Liver (tissue), 3 donors: ENCODE results near the gene ACTR1A.

ENCODE experiments used
- FOXA1 ChIP-seq: IDR thresholded peaks from 2 replicates; pipeline ENCODE4 v1.6.1; 2016; ENCODE audit warnings: antibody characterized with exemption
- GABPA ChIP-seq, 2 donors: IDR thresholded peaks in 1 of 2; conservative IDR thresholded peaks in 1 of 2; 2 replicates each; pipeline ENCODE4 v1.6.1; 2016; ENCODE audit warnings: antibody characterized with exemption in 2 of 2, mild to moderate bottlenecking in 1 of 2, moderate library complexity in 1 of 2
- HNF4G ChIP-seq: IDR thresholded peaks from 2 replicates; pipeline ENCODE4 v1.6.1; 2016; ENCODE audit warnings: antibody characterized with exemption
- RAD21 ChIP-seq, 2 donors: IDR thresholded peaks; 2 replicates each; pipeline ENCODE4 v1.6.1; 2016; ENCODE audit warnings: antibody characterized with exemption in 2 of 2, mild to moderate bottlenecking in 2 of 2
- TAF1 ChIP-seq: conservative IDR thresholded peaks from 2 replicates; pipeline ENCODE4 v1.6.1; 2016; ENCODE audit warnings: antibody characterized with exemption, mild to moderate bottlenecking
- YY1 ChIP-seq: IDR thresholded peaks from 2 replicates; pipeline ENCODE4 v1.6.1; 2016; ENCODE audit warnings: antibody characterized with exemption, mild to moderate bottlenecking
- TF ChIP-seq, protein P1 (sequence below): fragments of 150-350 bp; IDR thresholded peaks from 2 replicates; pipeline ENCODE4 v1.5.1; 2017; ENCODE audit warnings: improper control_type of control experiment, low read depth, low read length; ENCODE audit not compliant: missing input control
- TF ChIP-seq, protein P2 (sequence below): IDR thresholded peaks from 2 replicates; pipeline ENCODE4 v1.6.1; 2016; ENCODE audit warnings: antibody characterized with exemption
- TF ChIP-seq, protein P3 (sequence below): IDR thresholded peaks from 2 replicates; pipeline ENCODE4 v1.6.1; 2016; ENCODE audit warnings: antibody characterized with exemption, mild to moderate bottlenecking
- TF ChIP-seq, protein P4 (sequence below): IDR thresholded peaks from 2 replicates; pipeline ENCODE4 v1.6.1; 2016; ENCODE audit warnings: antibody characterized with exemption
- donor health status: healthy.
- donor health status: healthy.

DNA sequence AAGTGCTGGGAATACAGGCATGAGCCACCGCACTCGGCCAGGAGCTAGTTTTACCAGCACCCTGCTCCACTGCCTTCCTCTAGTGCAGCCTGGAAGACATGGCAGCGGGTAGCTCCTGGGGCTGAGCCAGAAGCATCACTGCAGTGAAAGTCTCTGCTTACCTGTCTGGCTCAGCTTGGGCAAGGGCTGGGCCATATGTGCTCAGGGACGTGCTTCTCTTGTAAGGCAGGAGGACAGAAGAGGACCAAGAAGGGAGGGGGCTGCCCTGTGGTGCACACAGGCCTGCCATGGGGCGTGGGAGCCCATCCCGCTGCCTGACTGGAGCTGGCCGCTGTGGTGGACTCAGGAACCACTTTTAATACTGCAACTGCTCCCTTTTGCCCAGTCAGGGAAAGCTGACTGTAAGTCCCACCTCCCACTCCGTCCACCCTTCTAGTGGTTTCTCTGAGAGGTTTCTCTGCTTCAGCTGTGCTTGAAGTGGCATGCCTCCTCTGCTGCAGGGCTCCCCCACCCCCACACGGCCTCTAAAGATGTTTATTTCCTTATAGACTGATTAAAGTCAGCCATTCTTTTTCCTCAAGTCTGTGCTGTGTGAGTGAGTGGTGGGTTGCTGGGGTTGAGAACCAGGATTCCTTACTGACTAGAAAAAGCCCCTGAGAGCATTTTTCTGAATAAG, 25.9 kb downstream of the ACTR1A start:
- no peak for TF ChIP-seq GABPA (IDR thresholded peaks at IDR 0.05 in 1 of 2, conservative IDR thresholded peaks at IDR 0.05 in 1 of 2)
- TF ChIP-seq, protein P1, sequence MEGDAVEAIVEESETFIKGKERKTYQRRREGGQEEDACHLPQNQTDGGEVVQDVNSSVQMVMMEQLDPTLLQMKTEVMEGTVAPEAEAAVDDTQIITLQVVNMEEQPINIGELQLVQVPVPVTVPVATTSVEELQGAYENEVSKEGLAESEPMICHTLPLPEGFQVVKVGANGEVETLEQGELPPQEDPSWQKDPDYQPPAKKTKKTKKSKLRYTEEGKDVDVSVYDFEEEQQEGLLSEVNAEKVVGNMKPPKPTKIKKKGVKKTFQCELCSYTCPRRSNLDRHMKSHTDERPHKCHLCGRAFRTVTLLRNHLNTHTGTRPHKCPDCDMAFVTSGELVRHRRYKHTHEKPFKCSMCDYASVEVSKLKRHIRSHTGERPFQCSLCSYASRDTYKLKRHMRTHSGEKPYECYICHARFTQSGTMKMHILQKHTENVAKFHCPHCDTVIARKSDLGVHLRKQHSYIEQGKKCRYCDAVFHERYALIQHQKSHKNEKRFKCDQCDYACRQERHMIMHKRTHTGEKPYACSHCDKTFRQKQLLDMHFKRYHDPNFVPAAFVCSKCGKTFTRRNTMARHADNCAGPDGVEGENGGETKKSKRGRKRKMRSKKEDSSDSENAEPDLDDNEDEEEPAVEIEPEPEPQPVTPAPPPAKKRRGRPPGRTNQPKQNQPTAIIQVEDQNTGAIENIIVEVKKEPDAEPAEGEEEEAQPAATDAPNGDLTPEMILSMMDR = no peak
- no peak for TF ChIP-seq YY1
- TF ChIP-seq, protein P2, sequence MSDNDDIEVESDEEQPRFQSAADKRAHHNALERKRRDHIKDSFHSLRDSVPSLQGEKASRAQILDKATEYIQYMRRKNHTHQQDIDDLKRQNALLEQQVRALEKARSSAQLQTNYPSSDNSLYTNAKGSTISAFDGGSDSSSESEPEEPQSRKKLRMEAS = no peak
- no peak for TF ChIP-seq TAF1
- TF ChIP-seq RAD21 (IDR thresholded peaks at IDR 0.05) = no peak
- no peak for TF ChIP-seq FOXA1
- TF ChIP-seq, protein P3, sequence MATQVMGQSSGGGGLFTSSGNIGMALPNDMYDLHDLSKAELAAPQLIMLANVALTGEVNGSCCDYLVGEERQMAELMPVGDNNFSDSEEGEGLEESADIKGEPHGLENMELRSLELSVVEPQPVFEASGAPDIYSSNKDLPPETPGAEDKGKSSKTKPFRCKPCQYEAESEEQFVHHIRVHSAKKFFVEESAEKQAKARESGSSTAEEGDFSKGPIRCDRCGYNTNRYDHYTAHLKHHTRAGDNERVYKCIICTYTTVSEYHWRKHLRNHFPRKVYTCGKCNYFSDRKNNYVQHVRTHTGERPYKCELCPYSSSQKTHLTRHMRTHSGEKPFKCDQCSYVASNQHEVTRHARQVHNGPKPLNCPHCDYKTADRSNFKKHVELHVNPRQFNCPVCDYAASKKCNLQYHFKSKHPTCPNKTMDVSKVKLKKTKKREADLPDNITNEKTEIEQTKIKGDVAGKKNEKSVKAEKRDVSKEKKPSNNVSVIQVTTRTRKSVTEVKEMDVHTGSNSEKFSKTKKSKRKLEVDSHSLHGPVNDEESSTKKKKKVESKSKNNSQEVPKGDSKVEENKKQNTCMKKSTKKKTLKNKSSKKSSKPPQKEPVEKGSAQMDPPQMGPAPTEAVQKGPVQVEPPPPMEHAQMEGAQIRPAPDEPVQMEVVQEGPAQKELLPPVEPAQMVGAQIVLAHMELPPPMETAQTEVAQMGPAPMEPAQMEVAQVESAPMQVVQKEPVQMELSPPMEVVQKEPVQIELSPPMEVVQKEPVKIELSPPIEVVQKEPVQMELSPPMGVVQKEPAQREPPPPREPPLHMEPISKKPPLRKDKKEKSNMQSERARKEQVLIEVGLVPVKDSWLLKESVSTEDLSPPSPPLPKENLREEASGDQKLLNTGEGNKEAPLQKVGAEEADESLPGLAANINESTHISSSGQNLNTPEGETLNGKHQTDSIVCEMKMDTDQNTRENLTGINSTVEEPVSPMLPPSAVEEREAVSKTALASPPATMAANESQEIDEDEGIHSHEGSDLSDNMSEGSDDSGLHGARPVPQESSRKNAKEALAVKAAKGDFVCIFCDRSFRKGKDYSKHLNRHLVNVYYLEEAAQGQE = no peak
- TF ChIP-seq, protein P4, sequence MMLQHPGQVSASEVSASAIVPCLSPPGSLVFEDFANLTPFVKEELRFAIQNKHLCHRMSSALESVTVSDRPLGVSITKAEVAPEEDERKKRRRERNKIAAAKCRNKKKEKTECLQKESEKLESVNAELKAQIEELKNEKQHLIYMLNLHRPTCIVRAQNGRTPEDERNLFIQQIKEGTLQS = no peak
- TF ChIP-seq HNF4G = no peak
